ENCODE results near the gene SORCS2. TPM values are rescaled to one million over a fixed set of nuclear protein-coding genes. Genes with fewer than 3 reads are reported as not detected.

SORCS2 gene
- total RNA-seq, 1 donor: under 0.01 TPM

DNA sequence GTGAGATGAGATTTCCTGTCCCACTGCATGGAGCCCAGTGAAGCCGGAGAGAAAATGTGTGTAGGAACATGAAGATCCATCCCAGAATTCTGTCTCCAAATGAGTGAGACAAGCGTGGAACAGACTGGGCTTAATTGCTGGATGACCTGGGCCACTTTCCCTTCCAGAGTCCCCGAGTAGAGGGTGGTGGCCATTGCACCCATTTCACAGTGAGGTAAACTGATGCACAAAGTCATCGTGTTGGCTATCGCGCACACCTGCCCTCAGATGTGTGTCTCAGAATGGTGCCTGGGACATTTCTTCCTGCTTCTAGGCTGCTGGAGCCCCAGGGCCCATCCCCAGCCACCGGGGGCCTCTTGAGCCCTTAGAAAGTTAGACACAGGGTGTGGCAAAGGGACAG lies 285.4 kb downstream of the SORCS2 start:
- no peak for DNase-seq (ENCODE audit: low read depth in 2 of 3, low spot score in 2 of 3)

DNA sequence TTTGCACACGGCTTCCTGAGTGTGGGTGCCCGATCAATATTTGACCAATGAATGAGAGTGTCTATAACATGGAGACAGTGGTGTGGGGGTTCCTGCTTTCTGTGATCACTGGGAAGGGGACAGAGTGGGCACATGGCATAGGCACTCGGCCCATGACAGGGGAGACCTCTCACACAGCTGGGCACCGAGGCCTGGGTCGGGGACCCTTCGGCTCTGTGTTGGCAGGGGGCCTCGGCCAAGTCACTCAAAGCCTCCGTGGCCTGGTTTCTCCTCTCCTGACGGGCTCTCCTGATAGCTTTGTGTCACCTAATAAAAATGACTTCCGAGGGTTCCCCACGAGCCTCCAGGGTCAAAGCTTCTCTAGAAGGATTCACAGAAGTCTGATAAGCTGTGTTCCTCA lies 286.3 kb downstream of the SORCS2 start:
- no peak for DNase-seq (ENCODE audit: low read depth in 2 of 3, low spot score in 2 of 3)

- no peak for DNase-seq (ENCODE audit: low read depth in 2 of 3, low spot score in 2 of 3)
These were observed 288.1 kb downstream of the SORCS2 start for GRCh38 chr4:7480423-7480822.

GRCh38 chr4:7481227-7481626 lies 288.9 kb downstream of the SORCS2 start:
- DNase-seq (ENCODE audit: low read depth in 2 of 3, low spot score in 2 of 3): no peak

DNA sequence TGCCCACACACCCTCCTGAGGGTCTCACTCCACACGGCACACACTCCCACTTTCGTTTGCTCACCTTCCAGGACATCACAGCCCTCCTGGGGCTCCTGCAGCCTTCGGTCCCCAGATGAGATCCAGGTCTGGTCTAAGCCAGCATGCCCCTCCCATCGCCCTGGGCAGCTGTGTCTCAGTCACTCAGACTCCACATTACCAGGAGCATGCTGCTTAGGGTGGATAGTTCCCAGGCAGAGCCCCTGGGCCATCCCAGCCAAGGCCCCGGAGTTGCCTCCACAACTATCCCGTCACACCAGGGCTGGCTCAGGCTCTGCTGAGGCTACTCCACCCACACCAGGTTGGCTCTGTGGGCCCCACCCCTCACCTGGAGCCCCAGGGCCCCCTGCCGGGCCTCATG lies 292.8 kb downstream of the SORCS2 start:
- no peak for DNase-seq (ENCODE audit: low read depth in 2 of 3, low spot score in 2 of 3)

- DNase-seq (ENCODE audit: low read depth in 2 of 3, low spot score in 2 of 3): no peak
These were observed 293.8 kb downstream of the SORCS2 start for GRCh38 chr4:7486101-7486500.

DNA sequence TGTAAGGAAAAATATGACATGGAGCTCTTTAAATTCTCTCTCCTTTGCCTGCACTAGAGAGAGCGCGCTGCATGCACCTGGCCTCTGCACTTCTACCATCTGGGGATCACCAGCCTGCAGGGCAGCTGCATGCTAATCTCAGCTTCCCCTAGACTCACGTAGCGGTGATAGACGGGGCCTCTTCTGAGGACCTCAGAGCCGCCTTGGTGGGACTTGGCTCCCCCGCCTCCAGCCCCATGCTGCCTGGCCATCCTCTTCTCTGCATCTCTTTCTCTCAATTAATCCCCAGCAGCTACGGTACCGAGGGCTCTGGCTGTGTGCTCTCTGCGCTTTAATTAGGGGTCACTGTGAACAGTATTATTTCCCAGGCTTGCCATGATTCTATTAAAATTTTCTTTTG lies 295.2 kb downstream of the SORCS2 start:
- DNase-seq (ENCODE audit: low read depth in 2 of 3, low spot score in 2 of 3): no peak

DNA sequence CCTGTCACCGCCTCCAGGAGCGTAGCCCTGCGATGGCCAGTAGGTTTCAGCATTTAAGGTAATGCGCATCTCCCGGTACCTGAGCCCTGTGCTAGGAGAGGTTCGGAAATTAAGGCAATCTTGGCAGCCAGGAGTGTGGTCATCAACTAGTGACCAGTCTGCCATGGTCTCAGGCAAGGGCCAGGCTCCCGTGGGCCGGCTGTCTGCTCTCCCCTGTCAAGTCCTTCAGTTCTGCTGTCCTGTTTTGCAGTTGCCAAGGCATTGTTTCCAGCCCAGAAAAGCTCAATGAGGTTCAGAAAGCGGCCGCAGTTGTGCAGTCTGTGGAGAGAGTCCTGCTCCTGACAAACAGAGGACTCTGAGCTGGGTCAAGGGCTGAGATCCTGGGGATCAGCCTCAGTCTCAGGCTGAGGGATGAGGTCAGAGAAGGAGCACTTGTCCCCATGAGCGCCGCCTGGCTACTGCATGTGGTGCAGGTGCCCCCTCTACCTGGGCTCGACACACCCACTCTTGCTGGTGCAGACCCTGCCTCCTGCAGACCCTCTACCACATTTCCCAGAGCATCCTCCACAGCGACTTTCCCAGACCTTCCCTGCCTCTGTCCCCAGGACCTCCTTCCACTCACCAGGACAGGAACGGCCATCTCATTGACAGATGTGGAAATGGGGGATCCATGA lies 295.8 kb downstream of the SORCS2 start:
- DNase-seq (ENCODE audit: low read depth in 2 of 3, low spot score in 2 of 3): no peak

GRCh38 chr4:7491915-7492314 lies 299.6 kb downstream of the SORCS2 start:
- DNase-seq (ENCODE audit: low read depth in 2 of 3, low spot score in 2 of 3): no peak

DNA sequence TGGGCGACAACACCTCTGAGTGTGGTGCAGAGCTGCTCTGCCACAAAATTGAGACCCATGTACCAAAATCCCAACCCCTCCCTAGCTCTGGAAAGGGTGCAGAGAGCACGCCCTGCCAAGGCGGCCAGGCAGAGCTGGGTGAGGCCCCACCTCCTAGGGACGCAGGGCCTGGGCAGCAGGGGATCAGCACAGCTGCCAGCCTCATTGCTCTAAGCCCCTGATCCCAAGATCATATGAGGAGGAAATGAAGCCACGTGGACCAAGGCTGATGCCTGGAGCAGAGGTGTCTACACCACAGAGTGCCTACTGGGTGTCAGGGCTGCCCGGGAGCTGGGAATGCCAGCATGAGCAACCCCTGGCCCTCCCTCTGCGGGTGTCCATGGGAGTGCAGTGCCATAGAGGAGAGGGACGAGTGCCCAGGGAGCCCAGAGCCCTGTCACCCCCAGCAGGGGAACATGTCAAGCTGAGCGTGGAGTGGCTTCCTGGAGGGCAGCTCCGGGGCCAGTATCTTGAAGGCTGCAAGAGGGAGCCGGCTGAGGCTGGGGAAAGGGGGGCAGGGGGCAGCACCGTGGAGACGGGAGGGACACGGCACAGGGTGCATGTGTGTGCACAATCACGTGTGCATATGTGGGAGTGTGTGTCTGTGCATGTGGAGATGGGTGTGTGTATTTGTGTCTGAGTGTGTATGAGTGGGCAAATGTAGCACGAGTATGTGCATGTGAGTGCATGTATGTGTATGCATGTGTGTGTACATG lies 306.3 kb downstream of the SORCS2 start:
- DNase-seq (ENCODE audit: low read depth in 2 of 3, low spot score in 2 of 3): no peak

GRCh38 chr4:7499661-7500060 lies 307.3 kb downstream of the SORCS2 start:
- no peak for DNase-seq (ENCODE audit: low read depth in 2 of 3, low spot score in 2 of 3)

DNA sequence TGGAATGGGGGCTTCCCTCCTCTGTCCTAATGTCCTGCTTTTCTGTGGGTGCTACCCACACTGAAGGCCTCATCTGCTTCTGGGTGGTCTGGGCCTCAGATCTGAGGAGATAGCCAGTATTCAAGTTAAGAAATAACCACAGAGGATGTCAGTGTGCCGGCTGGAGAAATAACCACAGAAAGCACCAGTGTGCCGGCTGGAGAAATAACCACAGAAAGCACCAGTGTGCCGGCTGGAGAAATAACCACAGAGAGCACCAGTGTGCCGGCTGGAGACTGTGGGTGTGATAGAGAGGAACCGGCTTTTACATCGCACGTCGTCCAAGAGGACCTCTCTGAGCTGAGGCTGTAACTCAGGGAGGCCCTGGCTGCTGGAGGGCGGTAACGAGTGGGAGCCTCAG lies 308.1 kb downstream of the SORCS2 start:
- DNase-seq (ENCODE audit: low read depth in 2 of 3, low spot score in 2 of 3): no peak

DNA sequence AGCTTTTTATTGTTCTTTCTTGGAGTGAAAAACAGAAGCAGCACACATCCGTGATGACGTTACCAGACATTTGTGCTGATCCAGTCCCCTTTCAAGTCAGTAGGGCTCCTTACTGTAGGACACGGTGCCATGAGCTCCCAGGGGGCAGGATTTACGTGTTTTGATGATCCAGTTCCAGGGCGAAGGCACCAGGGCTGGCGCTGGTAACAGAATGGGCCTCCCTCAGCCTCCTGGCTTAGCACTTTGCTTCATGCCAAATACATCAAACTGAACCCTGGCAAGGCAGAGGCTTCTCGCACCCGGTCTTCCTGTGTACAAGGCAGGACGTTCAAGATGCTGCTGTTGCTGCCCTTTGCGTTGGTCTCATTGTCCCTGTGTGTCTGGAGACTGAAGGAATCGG lies 309.0 kb downstream of the SORCS2 start:
- no peak for DNase-seq (ENCODE audit: low read depth in 2 of 3, low spot score in 2 of 3)

DNA sequence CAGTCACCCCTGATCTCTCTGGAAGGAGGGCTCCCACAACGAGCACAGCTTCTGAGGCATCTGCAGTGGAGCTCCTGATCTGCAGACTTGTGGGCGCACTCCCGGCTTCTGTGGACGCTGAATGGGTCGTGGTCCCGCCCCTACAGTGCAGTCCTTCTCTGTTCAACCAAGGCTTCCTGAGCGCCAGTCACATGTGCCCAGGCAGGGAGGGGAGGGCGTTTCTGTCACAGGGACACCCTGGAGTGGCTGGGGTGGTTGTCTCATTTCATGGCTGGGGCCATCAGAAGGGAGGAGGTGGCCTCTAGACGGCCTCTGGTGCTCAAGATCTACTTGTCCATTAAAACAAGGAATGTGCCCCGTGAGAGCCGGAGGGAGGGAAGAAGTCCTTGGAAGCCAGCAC lies 309.5 kb downstream of the SORCS2 start:
- DNase-seq (ENCODE audit: low read depth in 2 of 3, low spot score in 2 of 3): no peak

- DNase-seq (ENCODE audit: low read depth in 2 of 3, low spot score in 2 of 3): no peak
These were observed 311.4 kb downstream of the SORCS2 start for GRCh38 chr4:7503559-7504249.

GRCh38 chr4:7505116-7505900 lies 313.0 kb downstream of the SORCS2 start:
- no peak for DNase-seq (ENCODE audit: low read depth in 2 of 3, low spot score in 2 of 3)

- DNase-seq (ENCODE audit: low read depth in 2 of 3, low spot score in 2 of 3): no peak
These were observed 313.8 kb downstream of the SORCS2 start for GRCh38 chr4:7506119-7506518.

DNA sequence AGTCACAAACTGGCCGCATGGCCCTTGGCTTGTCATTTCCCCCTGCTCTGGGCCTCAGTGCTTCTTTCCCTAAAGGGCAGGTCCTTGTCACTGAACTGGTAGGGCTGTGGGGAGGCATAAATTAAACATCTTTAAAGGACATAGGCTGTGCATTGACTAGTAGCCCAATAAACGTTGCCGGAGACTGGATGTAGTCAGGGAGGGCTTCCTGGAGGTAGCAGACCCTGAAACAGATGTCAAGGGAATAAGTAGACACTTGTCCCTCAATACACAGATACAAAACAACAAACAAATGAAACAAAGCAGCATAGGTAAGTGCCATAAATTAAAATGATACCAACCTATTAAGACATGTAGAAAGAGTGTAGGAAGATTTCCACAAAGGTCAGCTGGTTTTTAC lies 314.2 kb downstream of the SORCS2 start:
- no peak for DNase-seq (ENCODE audit: low read depth in 2 of 3, low spot score in 2 of 3)

- DNase-seq (ENCODE audit: low read depth in 2 of 3, low spot score in 2 of 3): no peak
These were observed 315.0 kb downstream of the SORCS2 start for GRCh38 chr4:7507381-7507780.

DNA sequence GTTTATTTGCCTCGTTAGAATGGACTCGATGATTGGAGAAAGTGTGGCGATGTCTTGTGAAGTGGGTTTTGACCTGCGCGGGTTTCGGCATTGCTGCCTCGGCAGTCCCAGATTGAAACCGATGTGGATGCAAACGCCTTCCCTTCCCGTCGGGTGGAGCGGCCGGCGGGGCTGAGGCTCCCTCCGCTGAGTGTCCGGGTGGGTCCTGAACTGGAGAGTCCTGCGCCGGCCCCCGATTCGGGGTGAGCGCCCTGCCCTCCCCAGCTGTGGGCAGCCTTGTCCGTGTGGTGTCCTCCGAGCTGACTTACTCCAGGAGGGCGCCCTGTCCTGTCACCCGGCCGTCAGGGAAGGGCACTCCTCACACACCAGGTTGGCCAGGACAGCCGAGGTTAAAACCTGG lies 317.7 kb downstream of the SORCS2 start:
- no peak for DNase-seq (ENCODE audit: low read depth in 2 of 3, low spot score in 2 of 3)

DNA sequence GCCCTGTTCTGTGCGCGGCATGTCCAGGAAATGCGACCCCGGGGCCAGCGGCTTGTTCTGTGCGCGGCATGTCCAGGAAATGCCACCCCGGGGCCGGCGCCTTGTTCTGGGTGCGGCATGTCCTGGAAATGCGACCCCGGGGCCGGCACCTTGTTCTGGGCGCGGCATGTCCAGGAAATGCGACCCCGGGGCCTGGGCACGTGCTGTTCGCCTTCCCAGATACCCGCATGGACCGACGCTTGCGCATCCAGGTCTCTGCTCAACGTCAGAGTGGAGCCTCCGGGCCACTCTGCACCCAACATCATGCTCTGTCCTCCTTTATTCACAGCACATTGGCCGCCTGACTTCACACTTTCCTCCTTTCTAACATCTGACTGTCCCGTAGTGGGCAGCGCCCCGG lies 318.2 kb downstream of the SORCS2 start:
- DNase-seq (ENCODE audit: low read depth in 2 of 3, low spot score in 2 of 3): no peak

Data from hematopoietic multipotent progenitor cell (in vitro differentiated cells).